ENCODE data around the gene PURA. TPM values are rescaled to one million over a fixed set of nuclear protein-coding genes. Genes with fewer than 3 reads are reported as not detected.

The PURA gene
- total RNA-seq, 5 donors from 2014 or later (not counting 1 experiment from before 2014, with no cell fraction given): 10.8 to 28.1 (median 25.3) TPM

DNA sequence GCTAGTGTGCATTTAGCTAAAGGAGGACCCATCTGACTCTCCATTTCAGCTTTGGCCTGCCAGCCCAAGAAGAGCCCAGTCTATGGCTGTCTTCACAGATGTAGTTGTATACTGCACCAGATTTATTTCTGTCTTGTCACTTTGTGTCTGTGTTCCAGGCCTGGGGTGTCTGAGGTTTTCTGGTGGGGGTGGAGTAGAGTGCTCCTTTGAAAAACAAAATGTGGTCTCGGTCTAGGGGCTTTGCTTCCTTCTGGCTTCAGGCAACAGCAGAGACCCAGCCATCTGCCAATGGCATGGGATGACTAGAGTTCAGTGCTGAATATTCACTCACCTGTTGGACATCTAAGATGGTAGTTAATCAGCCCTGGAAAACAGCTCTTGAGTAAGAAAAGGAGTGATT, 22.7 kb downstream of the PURA start:
- no peak overlapping the region for H3K27ac ChIP-seq (ENCODE audit: low read length)
- CTCF ChIA-PET: interaction anchor here (0.6 to 1.5 kb wide), 4 partner anchors 8 to 63 kb away, joined by 3 to 7 read pairs (median 4); no protein-coding TSS in a partner anchor
- H3K9me3 ChIP-seq: no peaks in the 10 kb centered on the region
- ATAC-seq (replicated peaks in 1 of 4): no peak
- Mint-ChIP-seq H3K36me3 (no peaks in the 10 kb centered on the region), H3K9me3 (no peaks in the 10 kb centered on the region), H3K27ac (no peak overlapping the region), H3K4me3 (no peak overlapping the region), H3K27me3 (no peaks in the 10 kb centered on the region), H3K4me1 (peaks cover 37 to 40% (median 39%) of the 10 kb centered on the region in 3 donors)
- 100% methylated on average over 1 of the region's 1 CpG for WGBS (ENCODE audit: insufficient coverage)
- H3K4me3 ChIP-seq (ENCODE audit: control insufficient read depth in 1 of 2, extremely low read depth in 1 of 2, low read length in 1 of 2): no peak overlapping the region
- no peaks in the 10 kb centered on the region for H3K36me3 ChIP-seq (ENCODE audit: control insufficient read depth in 2 of 2, extremely low read depth in 1 of 2, insufficient read depth in 1 of 2, low read length in 1 of 2)
- DNase-seq: no peak
- peaks cover 7% of the 10 kb centered on the region in 2 experiments for H3K4me1 ChIP-seq (ENCODE audit: control insufficient read depth in 1 of 2, extremely low read depth in 1 of 2, insufficient read depth in 2 of 2, low read length in 2 of 2)
- H3K27me3 ChIP-seq (replicated peaks in 1 of 2; ENCODE audit: control insufficient read depth in 2 of 2, extremely low read depth in 1 of 2, insufficient read depth in 2 of 2, low read length in 1 of 2): no peaks in the 10 kb centered on the region
- POLR2A ChIA-PET: no interaction called here

- no peak overlapping the region for H3K4me3 Mint-ChIP-seq
- H3K27ac Mint-ChIP-seq: no peak overlapping the region
- Histone ChIP-seq H3K4me3 (ENCODE audit: control insufficient read depth in 1 of 2, extremely low read depth in 1 of 2, low read length in 1 of 2) (no peak overlapping the region), H3K9me3 (no peaks in the 10 kb centered on the region), H3K36me3 (ENCODE audit: control insufficient read depth in 2 of 2, extremely low read depth in 1 of 2, insufficient read depth in 1 of 2, low read length in 1 of 2) (no peaks in the 10 kb centered on the region), H3K27me3 (replicated peaks in 1 of 2; ENCODE audit: control insufficient read depth in 2 of 2, extremely low read depth in 1 of 2, insufficient read depth in 2 of 2, low read length in 1 of 2) (peaks cover 0 to 12% of the 10 kb centered on the region in 2 experiments), H3K4me1 (ENCODE audit: control insufficient read depth in 1 of 2, extremely low read depth in 1 of 2, insufficient read depth in 2 of 2, low read length in 2 of 2) (peaks cover 0 to 13% of the 10 kb centered on the region in 2 experiments), H3K27ac (ENCODE audit: low read length) (no peak overlapping the region)
- peaks cover 21 to 29% (median 28%) of the 10 kb centered on the region in 3 donors for H3K4me1 Mint-ChIP-seq
- DNase-seq: no peak
- no peaks in the 10 kb centered on the region for H3K9me3 Mint-ChIP-seq
- CTCF ChIA-PET: no interaction called here
- no peaks in the 10 kb centered on the region for H3K36me3 Mint-ChIP-seq
- H3K27me3 Mint-ChIP-seq: peaks cover 7 to 9% of the 10 kb centered on the region in 2 donors
- 100% methylated on average over 1 of the region's 3 CpGs for WGBS (ENCODE audit: insufficient coverage)
- no peak for ATAC-seq (replicated peaks in 1 of 4)
- POLR2A ChIA-PET: no interaction called here
Observed at GRCh38 chr5:140140435-140140834, 26.5 kb downstream of the PURA start.

GRCh38 chr5:140141241-140141640, 27.3 kb downstream of the PURA start:
- no peak overlapping the region for H3K4me3 ChIP-seq (ENCODE audit: control insufficient read depth in 1 of 2, extremely low read depth in 1 of 2, low read length in 1 of 2)
- Mint-ChIP-seq H3K9me3 (no peaks in the 10 kb centered on the region), H3K27me3 (peaks cover 8 to 12% of the 10 kb centered on the region in 2 donors), H3K4me3 (no peak overlapping the region), H3K27ac (no peak overlapping the region), H3K36me3 (no peaks in the 10 kb centered on the region), H3K4me1 (peaks cover 22 to 30% (median 24%) of the 10 kb centered on the region in 3 donors)
- POLR2A ChIA-PET: no interaction called here
- peaks cover 0 to 20% of the 10 kb centered on the region in 2 experiments for H3K27me3 ChIP-seq (replicated peaks in 1 of 2; ENCODE audit: control insufficient read depth in 2 of 2, extremely low read depth in 1 of 2, insufficient read depth in 2 of 2, low read length in 1 of 2)
- H3K36me3 ChIP-seq (ENCODE audit: control insufficient read depth in 2 of 2, extremely low read depth in 1 of 2, insufficient read depth in 1 of 2, low read length in 1 of 2): no peaks in the 10 kb centered on the region
- H3K9me3 ChIP-seq: no peaks in the 10 kb centered on the region
- CTCF ChIA-PET: interaction anchor here (0.8 to 4.2 kb wide), 3 partner anchors 8 to 430 kb away, joined by 4 to 12 read pairs (median 8); no protein-coding TSS in a partner anchor
- DNase-seq (no peak), ATAC-seq (replicated peaks in 1 of 4) (no peak)
- H3K27ac ChIP-seq (ENCODE audit: low read length): no peak overlapping the region
- H3K4me1 ChIP-seq (ENCODE audit: control insufficient read depth in 1 of 2, extremely low read depth in 1 of 2, insufficient read depth in 2 of 2, low read length in 2 of 2): peaks cover 0 to 21% of the 10 kb centered on the region in 2 experiments

GRCh38 chr5:140142246-140142645, 28.3 kb downstream of the PURA start:
- WGBS (ENCODE audit: insufficient coverage): 86% methylated on average over 4 of the region's 5 CpGs
- DNase-seq (no peak), ATAC-seq (replicated peaks in 1 of 4) (no peak)
- Mint-ChIP-seq H3K27ac (no peak overlapping the region), H3K4me1 (peaks cover 24 to 35% (median 26%) of the 10 kb centered on the region in 3 donors), H3K36me3 (no peaks in the 10 kb centered on the region), H3K27me3 (peaks cover 8 to 15% of the 10 kb centered on the region in 2 donors), H3K9me3 (no peaks in the 10 kb centered on the region), H3K4me3 (no peak overlapping the region)
- no peaks in the 10 kb centered on the region for H3K36me3 ChIP-seq (ENCODE audit: control insufficient read depth in 2 of 2, extremely low read depth in 1 of 2, insufficient read depth in 1 of 2, low read length in 1 of 2)
- no peak overlapping the region for H3K27ac ChIP-seq (ENCODE audit: low read length)
- peaks cover 0 to 25% of the 10 kb centered on the region in 2 experiments for H3K4me1 ChIP-seq (ENCODE audit: control insufficient read depth in 1 of 2, extremely low read depth in 1 of 2, insufficient read depth in 2 of 2, low read length in 2 of 2)
- H3K4me3 ChIP-seq (ENCODE audit: control insufficient read depth in 1 of 2, extremely low read depth in 1 of 2, low read length in 1 of 2): no peak overlapping the region
- peaks cover under 1 to 24% of the 10 kb centered on the region in 2 experiments for H3K27me3 ChIP-seq (replicated peaks in 1 of 2; ENCODE audit: control insufficient read depth in 2 of 2, extremely low read depth in 1 of 2, insufficient read depth in 2 of 2, low read length in 1 of 2)
- POLR2A ChIA-PET: no interaction called here
- no peaks in the 10 kb centered on the region for H3K9me3 ChIP-seq
- CTCF ChIA-PET: interaction anchor here (0.5 to 5.4 kb wide), 4 partner anchors 9 to 790 kb away, joined by 4 to 42 read pairs (median 8); no protein-coding TSS in a partner anchor

GRCh38 chr5:140142856-140143255, 28.9 kb downstream of the PURA start:
- CTCF ChIA-PET: interaction anchor here (0.9 to 5.4 kb wide), 7 partner anchors 9 to 70 kb away, joined by 3 to 42 read pairs (median 12); no protein-coding TSS in a partner anchor
- POLR2A ChIA-PET: no interaction called here
- ATAC-seq (replicated peaks in 1 of 4): no peak
- Mint-ChIP-seq H3K27me3 (peaks cover 8 to 19% of the 10 kb centered on the region in 2 donors), H3K4me3 (no peak overlapping the region), H3K9me3 (no peaks in the 10 kb centered on the region), H3K27ac (no peak overlapping the region), H3K4me1 (peaks cover 26 to 32% (median 28%) of the 10 kb centered on the region in 3 donors), H3K36me3 (no peaks in the 10 kb centered on the region)
- no peak overlapping the region for H3K27ac ChIP-seq (ENCODE audit: low read length)
- peaks cover 5 to 28% of the 10 kb centered on the region in 2 experiments for H3K27me3 ChIP-seq (replicated peaks in 1 of 2; ENCODE audit: control insufficient read depth in 2 of 2, extremely low read depth in 1 of 2, insufficient read depth in 2 of 2, low read length in 1 of 2)
- H3K9me3 ChIP-seq: no peaks in the 10 kb centered on the region
- WGBS (ENCODE audit: insufficient coverage): 98% methylated on average over 5 of the region's 7 CpGs
- H3K36me3 ChIP-seq (ENCODE audit: control insufficient read depth in 2 of 2, extremely low read depth in 1 of 2, insufficient read depth in 1 of 2, low read length in 1 of 2): no peaks in the 10 kb centered on the region
- peaks cover 0 to 25% of the 10 kb centered on the region in 2 experiments for H3K4me1 ChIP-seq (ENCODE audit: control insufficient read depth in 1 of 2, extremely low read depth in 1 of 2, insufficient read depth in 2 of 2, low read length in 2 of 2)
- H3K4me3 ChIP-seq (ENCODE audit: control insufficient read depth in 1 of 2, extremely low read depth in 1 of 2, low read length in 1 of 2): no peak overlapping the region
- DNase-seq: no peak

DNA sequence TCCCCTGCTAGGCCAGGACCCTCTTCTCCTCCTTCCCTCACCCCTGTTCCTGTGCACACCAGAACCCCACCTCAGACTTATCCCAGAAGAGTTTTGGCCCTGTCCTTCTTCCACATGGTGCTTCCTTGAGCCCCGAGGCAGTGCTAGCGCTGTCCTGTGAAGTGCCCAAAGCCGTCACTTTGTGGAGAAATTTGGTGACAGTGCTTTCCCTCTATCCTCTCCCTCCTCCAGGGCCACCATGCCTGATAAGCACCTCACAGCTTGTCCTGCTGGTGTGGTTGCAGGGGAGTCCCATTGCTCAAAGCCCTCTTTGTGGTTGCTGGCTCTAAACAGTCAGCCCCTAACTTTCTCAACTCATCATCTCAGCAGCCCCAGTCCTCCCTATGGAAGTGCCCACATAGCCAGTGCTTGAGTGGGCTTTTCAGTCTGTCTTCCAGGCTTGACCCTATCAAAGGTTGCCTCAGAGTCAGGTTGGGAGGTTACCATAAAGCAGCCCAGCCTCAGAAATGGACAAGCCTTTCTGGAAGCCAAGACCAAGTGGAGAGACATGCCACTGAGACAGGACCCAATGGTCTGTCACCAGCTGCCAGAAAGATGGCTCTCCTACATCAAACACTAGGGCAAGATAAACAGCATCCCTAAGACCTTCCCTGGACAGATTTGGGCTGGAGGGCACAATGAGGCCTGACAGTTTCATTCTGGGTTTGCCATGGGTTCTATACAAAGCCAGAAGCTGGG, 29.8 kb downstream of the PURA start:
- Mint-ChIP-seq H3K36me3 (no peaks in the 10 kb centered on the region), H3K27ac (no peak overlapping the region), H3K4me1 (peaks cover 26 to 35% (median 33%) of the 10 kb centered on the region in 3 donors), H3K4me3 (peak overlapping the region in 1 of 3 donors; percentile 61), H3K27me3 (peaks cover 8 to 20% of the 10 kb centered on the region in 2 donors), H3K9me3 (no peaks in the 10 kb centered on the region)
- WGBS (ENCODE audit: insufficient coverage): no CpG with 5 or more reads among the region's 3 CpGs
- ATAC-seq (replicated peaks in 1 of 4) (peak in 2 of 4 experiments; percentile 18 to 42), DNase-seq (no peak)
- no peak overlapping the region for H3K27ac ChIP-seq (ENCODE audit: low read length)
- no peak overlapping the region for H3K4me3 ChIP-seq (ENCODE audit: control insufficient read depth in 1 of 2, extremely low read depth in 1 of 2, low read length in 1 of 2)
- peaks cover 0 to 25% of the 10 kb centered on the region in 2 experiments for H3K4me1 ChIP-seq (ENCODE audit: control insufficient read depth in 1 of 2, extremely low read depth in 1 of 2, insufficient read depth in 2 of 2, low read length in 2 of 2)
- H3K36me3 ChIP-seq (ENCODE audit: control insufficient read depth in 2 of 2, extremely low read depth in 1 of 2, insufficient read depth in 1 of 2, low read length in 1 of 2): no peaks in the 10 kb centered on the region
- ChIA-PET CTCF (interaction anchor here (0.6 to 5.4 kb wide), 24 partner anchors 10 to 357 kb away, joined by 3 to 42 read pairs (median 4); no protein-coding TSS in a partner anchor), POLR2A (no interaction called here)
- no peaks in the 10 kb centered on the region for H3K9me3 ChIP-seq
- peaks cover 9 to 28% of the 10 kb centered on the region in 2 experiments for H3K27me3 ChIP-seq (replicated peaks in 1 of 2; ENCODE audit: control insufficient read depth in 2 of 2, extremely low read depth in 1 of 2, insufficient read depth in 2 of 2, low read length in 1 of 2)

Measured in T-cell (primary cell).